A549 (cell line): ENCODE data around the gene EED. TPM values are rescaled to one million over a fixed set of nuclear protein-coding genes. Genes with fewer than 3 reads are reported as not detected.

ENCODE experiments used
- ATAC-seq, 2 experiments: fragments of 200-7000 bp in 1 of 2; fragments of >200 bp in 1 of 2; cut with Nextera tagmentation in 1 of 2; cut with Tn5 transposase in 1 of 2; 3 replicates each; pipeline versions ENCODE4 v1.8.0 to v1.9.1; 2018 to 2020; ENCODE audit warnings: mild to moderate bottlenecking in 1 of 2, moderate library complexity in 1 of 2
- CTCF ChIA-PET: fragments of 300-600 bp; sonication (Branson Sonifier 250); formaldehyde crosslinking; extraction: SDS; loops from one replicate; lab custom pipeline; 2021; ENCODE audit warnings: antibody characterized with exemption, inconsistent platforms; lab: Yijun Ruan, JAX
- POLR2A ChIA-PET: fragments of 350-600 bp; formaldehyde crosslinking; extraction: SDS; loops from one replicate; lab custom pipeline; 2021; ENCODE audit warnings: antibody characterized with exemption, inconsistent platforms; lab: Yijun Ruan, JAX
- DNase-seq, 2 experiments: peaks; one replicate each; pipeline versions ENCODE4 v3.0.0 to v3.0.0-alpha.2; 2011 to 2016; ENCODE audit warnings: low read depth in 1 of 2, low spot score in 1 of 2
- FAIRE-seq: peaks from 2 replicates; lab custom pipeline; 2011; peaks lifted over from hg19 to GRCh38; lab: Jason Lieb, UNC
- H3K27ac ChIP-seq, 2 experiments: fragments of >200 bp; sonication (Bioruptor Twin); formaldehyde crosslinking; 3 replicates each; pipeline ENCODE4 v1.5.1; 2016 to 2017
- H3K4me1 ChIP-seq: fragments of >200 bp; sonication (Bioruptor Twin); formaldehyde crosslinking; 3 replicates; pipeline ENCODE4 v1.6.1; 2016
- H3K4me2 ChIP-seq: fragments of >200 bp; sonication (Bioruptor Twin); formaldehyde crosslinking; 3 replicates; pipeline ENCODE4 v1.6.1; 2016
- H3K4me3 ChIP-seq: fragments of >200 bp; sonication (Bioruptor Twin); formaldehyde crosslinking; 3 replicates; pipeline ENCODE4 v1.5.1; 2016
- H3K9me3 ChIP-seq: fragments of >200 bp; sonication (Bioruptor Twin); formaldehyde crosslinking; 3 replicates; pipeline ENCODE4 v1.6.1; 2016
- ATOH8 ChIP-seq: fragments of 250-450 bp; sonication (Bioruptor Pico); IDR thresholded peaks from 2 replicates; pipeline ENCODE4 v1.5.0; 2020; ENCODE audit warnings: low read depth, mild to moderate bottlenecking, moderate library complexity
- CEBPB ChIP-seq, 2 experiments: fragments of >200 bp in 1 of 2; sonication (Bioruptor Twin) in 1 of 2; formaldehyde crosslinking in 1 of 2; IDR thresholded peaks; 2 replicates each; pipeline ENCODE4 v1.6.1; 2012 to 2016
- CTCF ChIP-seq: fragments of >200 bp; sonication (Bioruptor Twin); formaldehyde crosslinking; IDR thresholded peaks from 3 replicates; pipeline ENCODE4 v1.5.1; 2016
- EHMT2 ChIP-seq: fragments of 200-600 bp; sonication (generic); IDR thresholded peaks from 2 replicates; pipeline ENCODE4 v1.6.1; 2016; ENCODE audit warnings: antibody characterized with exemption, low read depth, mild to moderate bottlenecking, moderate library complexity
- FOXS1 ChIP-seq: fragments of 250-450 bp; sonication (Bioruptor Pico); IDR thresholded peaks from 2 replicates; pipeline ENCODE4 v1.5.0; 2020; ENCODE audit warnings: mild to moderate bottlenecking, moderate library complexity
- HOXB13 ChIP-seq: fragments of 250-450 bp; sonication (Bioruptor Pico); IDR thresholded peaks from 2 replicates; pipeline ENCODE4 v1.5.0; 2020; ENCODE audit warnings: low read depth, mild to moderate bottlenecking, moderate library complexity
- JUNB ChIP-seq: fragments of >200 bp; sonication (Bioruptor Twin); formaldehyde crosslinking; IDR thresholded peaks from 2 replicates; pipeline ENCODE4 v1.6.1; 2016
- MAFK ChIP-seq: fragments of 450-650 bp; IDR thresholded peaks from 2 replicates; pipeline ENCODE4 v1.6.1; 2014; ENCODE audit not compliant: partially characterized antibody
- MYC ChIP-seq: IDR thresholded peaks from 2 replicates; pipeline ENCODE4 v1.6.1; 2012; ENCODE audit warnings: mild to moderate bottlenecking, inconsistent platforms, low read length, improper control_type of control experiment, borderline replicate concordance
- NFE2L2 ChIP-seq: fragments of 150-350 bp; conservative IDR thresholded peaks from 2 replicates; pipeline ENCODE4 v1.6.1; 2014; ENCODE audit warnings: low read length
- NPAS2 ChIP-seq: fragments of 250-450 bp; sonication (Bioruptor Pico); IDR thresholded peaks from 2 replicates; pipeline ENCODE4 v1.8.0; 2022; ENCODE audit warnings: mild to moderate bottlenecking, moderate library complexity, borderline replicate concordance
- PBX3 ChIP-seq: IDR thresholded peaks from 2 replicates; pipeline ENCODE4 v1.6.1; 2012
- POLR2A ChIP-seq: IDR thresholded peaks from 2 replicates; pipeline ENCODE4 v1.6.1; 2012; ENCODE audit warnings: mild to moderate bottlenecking, low read length
- POLR2AphosphoS2 ChIP-seq: conservative IDR thresholded peaks from 2 replicates; pipeline ENCODE4 v1.6.1; 2012; ENCODE audit warnings: low read length, improper control_type of control experiment, inconsistent platforms
- RCOR1 ChIP-seq: fragments of 150-350 bp; IDR thresholded peaks from 2 replicates; pipeline ENCODE4 v1.6.1; 2014; ENCODE audit warnings: antibody characterized with exemption, low read length, low read depth
- REST ChIP-seq: fragments of 200-600 bp; sonication (generic); IDR thresholded peaks from 2 replicates; pipeline ENCODE4 v1.6.1; 2016; ENCODE audit warnings: antibody characterized with exemption, mild to moderate bottlenecking, moderate library complexity
- RFX5 ChIP-seq: fragments of 450-650 bp; IDR thresholded peaks from 2 replicates; pipeline ENCODE4 v1.7.1; 2014; ENCODE audit warnings: antibody characterized with exemption, mild to moderate bottlenecking, moderate library complexity
- ZC3H11A ChIP-seq: fragments of 450-650 bp; IDR thresholded peaks from 2 replicates; pipeline ENCODE4 v1.6.1; 2014; ENCODE audit warnings: antibody characterized with exemption, mild to moderate bottlenecking
- ZFP36 ChIP-seq: fragments of 450-650 bp; IDR thresholded peaks from 2 replicates; pipeline ENCODE4 v1.6.1; 2014; ENCODE audit warnings: borderline replicate concordance; ENCODE audit not compliant: partially characterized antibody
- WGBS: methylation state at CpG from one replicate; pipeline ENCODE4 v1.1.6; 2017; ENCODE audit errors: missing lambda C conversion rate; 5-methylcytosine and 5-hydroxymethylcytosine counted together
- polyA plus RNA-seq, 4 experiments: library from polyadenylated mRNA; depleted of rRNA in 3 of 4; stranded (reverse); fragments of >200 nt; fragmentation: RNase III in 1 of 4; extraction: RNeasy Plus Mini Kit Qiagen cat#74134 plus additional on column Dnase treatment in 1 of 4; gene quantifications; 2 replicates in 3 of 4; 3 replicates in 1 of 4; pipeline ENCODE4 v1.2.3, GENCODE V29; 2011 to 2017

Gene EED
- polyA plus RNA-seq, 2 of the 4 experiments (the other 2 are of a cell fraction), result 33.0 to 43.6 TPM

- no peak overlapping the region for H3K27ac ChIP-seq
- H3K9me3 ChIP-seq, result no peaks in the 10 kb centered on the region
- DNase-seq (no peak), FAIRE-seq (no peak), ATAC-seq (no peak)
- POLR2A ChIA-PET, result no interaction called here
- no peak overlapping the region for H3K4me3 ChIP-seq
- peaks cover 10% of the 10 kb centered on the region; the same call in 2 of the 3 replicates for H3K4me1 ChIP-seq
- CTCF ChIA-PET, result interaction anchor here (2.1 to 6.1 kb wide), 2 partner anchors 10 to 14 kb away, joined by 7 to 25 read pairs; no protein-coding TSS in a partner anchor
- TF ChIP-seq ZC3H11A (no peak), POLR2AphosphoS2 (no peak), CEBPB (IDR thresholded peaks at IDR 0.05) (no peak)
- H3K4me2 ChIP-seq, result no peak overlapping the region
Measured at GRCh38 chr11:86208572-86208971, 36.0 kb upstream of the EED start.

- Histone ChIP-seq H3K9me3 (no peaks in the 10 kb centered on the region), H3K4me2 (no peak overlapping the region), H3K27ac (no peak overlapping the region), H3K4me3 (no peak overlapping the region), H3K4me1 (peaks cover 10% of the 10 kb centered on the region; the same call in 2 of the 3 replicates)
- 88% methylated on average over 9 of the region's 9 CpGs for WGBS
- no peak for FAIRE-seq
- DNase-seq, result no peak
- ChIA-PET CTCF (interaction anchor here (0.8 kb wide), 1 partner anchor 10 kb away, joined by 5 read pairs; no protein-coding TSS in a partner anchor), POLR2A (no interaction called here)
- ATAC-seq, result no peak
- TF ChIP-seq NFE2L2, result no peak
- no peak for TF ChIP-seq RFX5
- TF ChIP-seq CTCF, result no peak
- no peak for TF ChIP-seq RCOR1
- TF ChIP-seq EHMT2, result no peak
- no peak for TF ChIP-seq HOXB13
- TF ChIP-seq JUNB, result no peak
- no peak for TF ChIP-seq ZFP36
- no peak for TF ChIP-seq PBX3
- TF ChIP-seq MAFK, result no peak
- TF ChIP-seq ATOH8 (CRISPR knock-in tag), result no peak
- no peak for TF ChIP-seq POLR2A
- TF ChIP-seq NPAS2 (CRISPR knock-in tag), result no peak
- TF ChIP-seq REST, result no peak
- no peak for TF ChIP-seq FOXS1 (CRISPR knock-in tag)
- TF ChIP-seq CEBPB (IDR thresholded peaks at IDR 0.05), result no peak
- TF ChIP-seq MYC, result no peak
Measured at GRCh38 chr11:86209806-86210657, 34.5 kb upstream of the EED start.
